ENCODE results near the gene DPY19L1.

Gene DPY19L1

DNA sequence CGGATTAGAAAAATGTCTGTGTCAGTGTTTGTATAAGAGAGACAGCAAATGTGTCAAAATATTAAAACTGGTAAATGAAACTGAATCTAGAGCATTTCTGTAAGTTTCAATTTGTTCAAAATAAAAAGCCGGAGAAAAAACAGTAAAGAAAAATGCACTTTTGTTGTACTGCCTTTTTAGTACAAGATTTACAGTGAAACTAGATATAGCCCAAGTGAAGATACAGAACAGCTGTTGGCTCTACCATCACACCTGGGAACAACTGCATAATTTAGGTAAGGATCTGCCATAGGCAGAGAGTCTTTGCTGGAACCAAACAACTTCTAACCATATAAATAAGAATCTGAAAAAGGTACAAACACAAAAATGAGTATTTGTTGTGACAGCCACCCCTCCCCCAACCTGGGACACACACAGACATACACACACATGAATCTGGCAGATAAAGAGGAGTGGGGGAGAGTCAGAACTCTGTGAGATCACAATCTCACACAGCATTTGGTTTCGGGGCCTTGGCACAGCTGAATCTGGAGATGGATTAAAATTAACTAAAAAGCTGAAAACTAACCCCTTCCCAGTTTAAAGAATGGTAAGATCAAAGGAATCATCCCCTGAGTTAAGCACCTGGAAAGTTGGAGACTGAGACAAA is 54.8 kb downstream of the DPY19L1 start:
- no peak for TF ChIP-seq CEBPB (IDR thresholded peaks at IDR 0.05)
- no peak for TF ChIP-seq EP300 (IDR thresholded peaks at IDR 0.05; ENCODE audit: borderline replicate concordance)
- no peak for TF ChIP-seq TEAD4 (IDR thresholded peaks at IDR 0.05)
- TF ChIP-seq MAX (IDR thresholded peaks at IDR 0.05): no peak
- no peak for TF ChIP-seq RAD21 (IDR thresholded peaks at IDR 0.05; ENCODE audit: low read depth)
- TF ChIP-seq CREB1 (IDR thresholded peaks at IDR 0.05; ENCODE audit: low read depth): no peak
- TF ChIP-seq TCF12 (IDR thresholded peaks at IDR 0.05; ENCODE audit: low read depth): no peak
- no peak for TF ChIP-seq USF1 (IDR thresholded peaks at IDR 0.05)
- TF ChIP-seq REST (IDR thresholded peaks at IDR 0.05; ENCODE audit: low read depth): no peak

- TF ChIP-seq NFIC (IDR thresholded peaks at IDR 0.05) (no peak), CREB1 (IDR thresholded peaks at IDR 0.05; ENCODE audit: low read depth) (no peak), USF1 (IDR thresholded peaks at IDR 0.05) (no peak), EP300 (IDR thresholded peaks at IDR 0.05; ENCODE audit: borderline replicate concordance) (no peak), TEAD4 (IDR thresholded peaks at IDR 0.05) (no peak), YY1 (IDR thresholded peaks at IDR 0.05; ENCODE audit: low read depth) (no peak), CEBPB (IDR thresholded peaks at IDR 0.05) (no peak), RAD21 (IDR thresholded peaks at IDR 0.05; ENCODE audit: low read depth) (no peak)
These were observed 63.9 kb downstream of the DPY19L1 start for GRCh38 chr7:34973400-34973760.

- no peak for TF ChIP-seq ZBTB7A (IDR thresholded peaks at IDR 0.05; ENCODE audit: low read depth)
- TF ChIP-seq EGR1 (IDR thresholded peaks at IDR 0.05): no peak
- TF ChIP-seq REST (IDR thresholded peaks at IDR 0.05; ENCODE audit: low read depth): no peak
- no peak for TF ChIP-seq EP300 (IDR thresholded peaks at IDR 0.05; ENCODE audit: borderline replicate concordance)
- TF ChIP-seq TEAD4 (IDR thresholded peaks at IDR 0.05): no peak
- TF ChIP-seq YY1 (IDR thresholded peaks at IDR 0.05; ENCODE audit: low read depth): no peak
- TF ChIP-seq TCF12 (IDR thresholded peaks at IDR 0.05; ENCODE audit: low read depth): no peak
- TF ChIP-seq MAX (IDR thresholded peaks at IDR 0.05): no peak
These were observed 79.3 kb downstream of the DPY19L1 start for GRCh38 chr7:34958021-34958420.

DNA sequence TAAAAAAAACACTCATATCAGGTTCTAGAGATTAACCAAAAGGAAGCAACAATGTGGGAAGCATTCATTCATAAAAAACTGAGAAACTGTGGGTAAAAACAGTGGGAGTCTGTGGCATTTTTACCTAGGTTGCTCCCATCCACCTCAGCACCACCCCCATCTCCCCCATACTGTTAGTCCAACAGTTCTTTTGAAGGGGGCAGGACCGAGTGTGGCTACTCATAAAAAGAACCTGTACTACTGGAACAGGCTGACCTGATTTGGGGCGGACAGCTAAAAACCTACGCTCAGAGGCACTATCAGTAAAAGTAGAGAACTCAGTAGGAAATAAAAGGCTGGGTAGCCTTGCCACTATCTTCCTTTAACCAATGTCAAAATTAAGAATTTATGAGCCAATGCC is 84.5 kb downstream of the DPY19L1 start:
- TF ChIP-seq ZBTB7A (IDR thresholded peaks at IDR 0.05; ENCODE audit: low read depth) (no peak), EGR1 (IDR thresholded peaks at IDR 0.05) (no peak), TEAD4 (IDR thresholded peaks at IDR 0.05) (no peak), USF1 (IDR thresholded peaks at IDR 0.05) (no peak), YY1 (IDR thresholded peaks at IDR 0.05; ENCODE audit: low read depth) (no peak), NFIC (IDR thresholded peaks at IDR 0.05) (no peak), CREB1 (IDR thresholded peaks at IDR 0.05; ENCODE audit: low read depth) (no peak), RAD21 (IDR thresholded peaks at IDR 0.05; ENCODE audit: low read depth) (no peak)

DNA sequence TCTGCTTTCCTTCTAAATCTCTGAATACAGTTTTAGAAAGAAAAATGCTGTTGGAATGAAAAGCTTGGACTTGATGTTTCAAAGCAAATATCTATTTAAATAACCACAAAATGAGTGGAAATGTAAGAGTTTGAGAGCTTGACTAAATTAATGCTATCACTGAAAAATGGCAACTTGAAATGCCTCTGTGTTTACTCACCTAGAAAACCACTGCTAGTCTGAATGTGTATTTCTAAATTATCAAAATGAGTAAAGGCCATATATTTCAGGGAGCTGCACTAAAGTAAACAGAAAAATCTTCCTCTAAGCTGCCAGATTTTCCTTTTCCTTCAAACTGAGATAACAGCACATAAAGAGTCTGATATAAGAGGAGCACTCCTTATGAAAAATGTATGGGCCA is 87.9 kb downstream of the DPY19L1 start:
- no peak for TF ChIP-seq CREB1 (IDR thresholded peaks at IDR 0.05; ENCODE audit: low read depth)
- TF ChIP-seq EGR1 (IDR thresholded peaks at IDR 0.05): no peak
- TF ChIP-seq YY1 (IDR thresholded peaks at IDR 0.05; ENCODE audit: low read depth): no peak
- no peak for TF ChIP-seq USF1 (IDR thresholded peaks at IDR 0.05)
- TF ChIP-seq REST (IDR thresholded peaks at IDR 0.05; ENCODE audit: low read depth): no peak
- TF ChIP-seq TEAD4 (IDR thresholded peaks at IDR 0.05): no peak
- no peak for TF ChIP-seq RAD21 (IDR thresholded peaks at IDR 0.05; ENCODE audit: low read depth)
- TF ChIP-seq NFIC (IDR thresholded peaks at IDR 0.05): no peak
- no peak for TF ChIP-seq ZBTB7A (IDR thresholded peaks at IDR 0.05; ENCODE audit: low read depth)
- TF ChIP-seq TCF12 (IDR thresholded peaks at IDR 0.05; ENCODE audit: low read depth): no peak
- TF ChIP-seq CEBPB (IDR thresholded peaks at IDR 0.05): no peak
- no peak for TF ChIP-seq TAF1 (IDR thresholded peaks at IDR 0.05; ENCODE audit: low read depth)
